HepG2 (cell line): ENCODE data around the gene BAHCC1. TPM values are rescaled to one million over a fixed set of nuclear protein-coding genes. Genes with fewer than 3 reads are reported as not detected.

Experiments
- ATAC-seq: fragments of 200-7000 bp; cut with Tn5 transposase; 3 replicates; pipeline ENCODE4 v1.9.1; 2020; ENCODE audit warnings: mild to moderate bottlenecking, moderate library complexity
- BruUV-seq: library from RNA; stranded (reverse); fragments of 400-500 nt; replicated peaks from 2 replicates; lab custom pipeline; 2021; lab: Mats Ljungman, UMichigan
- CTCF ChIA-PET: fragments of 300-600 bp; formaldehyde crosslinking; extraction: SDS; loops from one replicate; lab custom pipeline; 2021; ENCODE audit warnings: low total read pairs, inconsistent platforms, low intra/inter-chr PET ratio; lab: Yijun Ruan, JAX
- POLR2A ChIA-PET: fragments of 350-600 bp; sonication (Branson Sonifier 250); formaldehyde crosslinking; loops from one replicate; lab custom pipeline; 2020; ENCODE audit warnings: antibody characterized with exemption, inconsistent platforms; lab: Yijun Ruan, JAX
- DNase-seq: peaks from one replicate; pipeline ENCODE4 v3.0.0-alpha.2; 2015; ENCODE audit warnings: low spot score
- FAIRE-seq: peaks from 3 replicates; lab custom pipeline; 2011; peaks lifted over from hg19 to GRCh38; lab: Jason Lieb, UNC
- H2AFZ ChIP-seq: one replicate; pipeline ENCODE4 v1.6.1; 2011; ENCODE audit warnings: low read length, inconsistent platforms
- H3K27ac ChIP-seq: fragments of 300-600 bp; 3 replicates; pipeline ENCODE4 v1.8.0; 2011; ENCODE audit warnings: mixed run types, mild to moderate bottlenecking, mixed read lengths, low read length, inconsistent platforms; ENCODE audit not compliant: insufficient read depth; ENCODE audit errors: extremely low read length
- H3K27me3 ChIP-seq, 2 experiments: fragments of 200-600 bp in 1 of 2; 2 replicates in 1 of 2; 3 replicates in 1 of 2; pipeline versions ENCODE4 v1.6.0 to v1.8.0; 2011; ENCODE audit warnings: low read length in 2 of 2, mild to moderate bottlenecking in 2 of 2, moderate library complexity in 2 of 2, inconsistent platforms in 1 of 2; ENCODE audit not compliant: insufficient read depth in 2 of 2, control insufficient read depth in 1 of 2
- H3K36me3 ChIP-seq, 2 experiments: fragments of 200-600 bp in 1 of 2; replicated peaks in 1 of 2; 2 replicates in 1 of 2; 3 replicates in 1 of 2; pipeline versions ENCODE4 v1.5.1 to v1.8.0; 2011; ENCODE audit warnings: low read length in 2 of 2, inconsistent platforms in 1 of 2; ENCODE audit not compliant: insufficient read depth in 2 of 2, control insufficient read depth in 1 of 2
- H3K4me1 ChIP-seq: 2 replicates; pipeline ENCODE4 v1.5.1; 2012; ENCODE audit warnings: low read length, inconsistent platforms; ENCODE audit not compliant: insufficient read depth
- H3K4me2 ChIP-seq: 2 replicates; pipeline ENCODE4 v1.6.0; 2011; ENCODE audit warnings: low read depth, low read length, inconsistent platforms
- H3K4me3 ChIP-seq, 3 experiments: fragments of 200-600 bp in 1 of 3; sonication (generic), shearing (Covaris generic) in 1 of 3; replicated peaks in 1 of 3; 2 replicates each; pipeline ENCODE4 v1.5.1; 2011 to 2016; ENCODE audit warnings: low read length in 3 of 3, inconsistent platforms in 2 of 3, low read depth in 2 of 3, mild to moderate bottlenecking in 2 of 3, control low read depth in 1 of 3, mixed read lengths in 1 of 3; ENCODE audit not compliant: insufficient read depth in 1 of 3
- H3K79me2 ChIP-seq: one replicate; pipeline ENCODE4 v1.6.1; 2011; ENCODE audit warnings: low read length, inconsistent platforms; ENCODE audit not compliant: insufficient read depth
- H3K9ac ChIP-seq: 2 replicates; pipeline ENCODE4 v1.6.0; 2011; ENCODE audit warnings: mild to moderate bottlenecking, low read depth, low read length, inconsistent platforms; ENCODE audit not compliant: insufficient read depth
- H3K9me3 ChIP-seq: 2 replicates; pipeline ENCODE4 v1.5.1; 2012; ENCODE audit warnings: mild to moderate bottlenecking, low read length
- H4K20me1 ChIP-seq: 2 replicates; pipeline ENCODE4 v1.6.0; 2011; ENCODE audit warnings: inconsistent platforms, mild to moderate bottlenecking, low read length, moderate library complexity; ENCODE audit not compliant: insufficient read depth
- NFIB ChIP-seq: sonication (generic); formaldehyde crosslinking; IDR thresholded peaks from 2 replicates; pipeline ENCODE4 v1.9.0; 2021; ENCODE audit warnings: missing genetic modification reagents, mild to moderate bottlenecking, borderline replicate concordance
- NFYC ChIP-seq: IDR thresholded peaks from 2 replicates; pipeline ENCODE4 v1.6.1; 2016; ENCODE audit warnings: missing genetic modification reagents, missing compliant biosample characterization
- ONECUT2 ChIP-seq: sonication (generic); formaldehyde crosslinking; IDR thresholded peaks from 2 replicates; pipeline ENCODE4 v1.4.0; 2020; ENCODE audit warnings: missing genetic modification reagents
- RNF2 ChIP-seq: fragments of 450-650 bp; conservative IDR thresholded peaks from 2 replicates; pipeline ENCODE4 v1.6.1; 2016; ENCODE audit warnings: low read depth
- ZSCAN29 ChIP-seq: sonication (generic); formaldehyde crosslinking; conservative IDR thresholded peaks from 2 replicates; pipeline ENCODE4 v1.4.0; 2020; ENCODE audit warnings: mild to moderate bottlenecking, missing genetic modification reagents
- WGBS: methylation state at CpG from one replicate; pipeline ENCODE4 v1.1.6; 2017; ENCODE audit warnings: low lambda C conversion rate; 5-methylcytosine and 5-hydroxymethylcytosine counted together
- in situ Hi-C: cut with HindIII; loops from 2 replicates; pipeline ENCODE4 v1.10.0; 2017; ENCODE audit warnings: low pct_unique_long_range_greater_than_20kb; ENCODE audit not compliant: extremely low pct_ligation_motif_present
- intact Hi-C: fragments of 100-400 bp; cut with micrococcal nuclease; formaldehyde crosslinking; loops from one replicate; pipeline ENCODE4 v1.10.0; 2022; ENCODE audit not compliant: unreplicated experiment
- polyA plus RNA-seq, 8 experiments: library from polyadenylated mRNA; depleted of rRNA in 3 of 8; stranded (reverse) in 7 of 8; unstranded in 1 of 8; fragments of >200 nt; fragmentation: Illumina TruSeq in 4 of 8; extraction: Trizol in 4 of 8; gene quantifications; 2 replicates each; pipeline versions ENCODE4 v1.2.1 to v1.2.3, GENCODE V29; 2011 to 2016; ENCODE audit warnings: low read depth in 4 of 8, missing spikeins in 1 of 8, mixed read lengths in 1 of 8; ENCODE audit not compliant: insufficient read depth in 1 of 8
- total RNA-seq, 5 experiments: library from RNA; depleted of rRNA; stranded (reverse); fragments of >200 nt; fragmentation: Illumina TruSeq; extraction: Trizol; gene quantifications; 2 replicates each; pipeline ENCODE4 v1.2.3, GENCODE V29; 2016; ENCODE audit warnings: low read depth in 1 of 5

The BAHCC1 gene
- total and polyA plus RNA-seq, 2 of the 13 experiments (the other 11 are each of a cell fraction or from before 2014, with no cell fraction given): 1.4 to 1.7 TPM

DNA sequence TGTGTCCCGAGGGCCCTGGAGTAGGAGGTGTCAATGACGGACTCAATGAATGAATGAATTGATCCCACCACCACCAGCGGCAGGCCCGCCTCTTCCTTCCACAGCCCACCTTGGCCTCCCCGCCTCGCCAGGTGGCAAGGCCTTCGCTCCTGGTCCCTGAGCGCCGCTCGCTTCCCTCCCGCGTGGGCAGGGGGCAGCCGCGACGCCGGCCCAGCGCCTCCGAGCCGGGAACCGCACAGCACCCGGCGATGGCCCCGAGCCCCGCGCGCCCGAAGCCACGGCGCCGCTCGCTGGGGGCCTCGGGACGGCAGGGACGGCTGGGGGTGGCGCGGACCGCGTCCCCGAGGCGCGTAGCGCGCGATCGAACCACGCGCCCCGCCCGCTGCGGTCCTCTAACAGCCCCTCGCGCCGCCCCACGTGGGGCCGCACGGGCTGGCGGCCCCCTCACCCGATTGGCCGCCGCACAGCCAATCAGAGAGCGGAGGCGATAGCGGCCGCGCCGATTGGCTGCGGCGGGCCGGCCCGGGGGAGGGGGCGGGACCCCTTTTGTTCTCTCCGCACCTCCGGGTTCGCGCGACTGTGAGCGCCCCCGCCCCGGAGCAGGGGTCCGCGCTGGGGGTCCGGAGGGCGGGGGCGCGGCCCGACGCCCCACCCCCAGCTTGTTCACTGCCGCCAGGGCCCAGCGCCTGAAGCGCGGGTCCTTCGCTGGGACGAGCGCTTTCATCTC lies 86.0 kb downstream of the BAHCC1 start (continued):
- TF ChIP-seq ZSCAN29 (CRISPR knock-in tag): no peak
- TF ChIP-seq NFYC (CRISPR knock-in tag): peak; percentile 81
- peak; percentile 57; the same call in 1 of the 2 replicates for TF ChIP-seq RNF2
- TF ChIP-seq, all 625 proteins: peak for 15

DNA sequence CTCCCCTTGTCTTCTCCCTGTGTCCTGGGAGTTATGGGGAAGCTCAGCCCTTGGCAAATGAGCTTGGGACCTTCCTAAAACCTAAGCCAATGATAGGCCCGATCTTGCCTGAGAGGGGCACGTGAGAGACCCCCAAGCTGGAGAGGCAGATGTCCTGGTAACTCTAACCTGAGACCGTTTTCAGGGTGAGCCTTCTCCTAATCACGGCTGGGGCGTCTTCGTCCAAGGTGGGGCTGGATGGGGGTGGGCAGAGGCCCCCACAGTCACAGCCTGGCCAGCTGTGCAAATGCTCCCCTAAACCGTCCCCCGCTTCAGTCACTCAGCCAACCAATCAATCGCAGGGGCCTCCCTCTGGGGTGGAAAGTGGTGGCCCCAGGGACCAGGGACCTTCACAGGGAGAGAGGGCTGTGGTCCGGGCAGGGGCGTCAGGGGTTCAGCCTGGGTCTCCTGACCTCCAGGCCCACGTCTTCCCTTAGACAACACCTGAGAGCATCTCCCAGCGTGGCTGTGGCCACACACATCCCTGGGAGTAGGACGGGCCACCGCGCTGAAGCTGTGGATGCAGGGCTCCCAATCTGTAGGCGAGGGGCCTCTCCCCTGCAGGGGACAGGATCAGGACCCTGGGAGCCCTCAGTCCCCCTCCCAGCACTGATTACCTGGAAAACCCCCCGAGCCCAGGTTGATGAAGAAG lies 86.7 kb downstream of the BAHCC1 start:
- POLR2A ChIA-PET: interaction anchor here (1.4 kb wide), 1 partner anchor 10 kb away, joined by 3 read pairs; no protein-coding TSS in a partner anchor
- Histone ChIP-seq H3K36me3 (no peaks in the 10 kb centered on the region), H3K79me2 (no peaks in the 10 kb centered on the region), H3K9ac (no peak overlapping the region), H3K9me3 (no peaks in the 10 kb centered on the region), H3K27ac (no peak overlapping the region), H4K20me1 (no peaks in the 10 kb centered on the region), H3K4me3 (peak overlapping the region in 1 of 3 experiments; percentile 9; a peak in 1 of 6 replicates), H3K4me1 (peaks cover 39% of the 10 kb centered on the region), H2AFZ (no peak overlapping the region), H3K4me2 (0 out of 2 replicates have a peak overlapping the region, but pooled peaks have one; percentile 29), H3K27me3 (peaks cover 7 to 57% of the 10 kb centered on the region in 2 experiments; a peak in 4 of 5 replicates)
- CTCF ChIA-PET: no interaction called here
- intact Hi-C loops (loop anchor here (2.0 to 5.0 kb wide), 3 partner anchors 41 to 185 kb away; partner anchors contain the start of gene SLC38A10), in situ Hi-C loops (loop anchor here (5.0 kb wide), 2 partner anchors 180 to 225 kb away; no protein-coding TSS in a partner anchor)
- no peak for ATAC-seq
- BruUV-seq: no TSS peak
- no peak for FAIRE-seq
- WGBS: 34% methylated on average over 11 of the region's 18 CpGs
- DNase-seq: no peak
- no peak for TF ChIP-seq ONECUT2 (CRISPR knock-in tag)
- 0 out of 2 replicates have a peak, but pooled peaks have one; percentile 57 for TF ChIP-seq NFIB (CRISPR knock-in tag)
- TF ChIP-seq, all 625 proteins: peak for 1
